Fibroblast of the conjunctiva (primary cell): ENCODE measurements around the gene ERP44.
"Not testable (repeated sequence)": the region's sequence is repeated elsewhere in the genome, so short reads cannot be mapped to it uniquely, and the experiment has no call there.

Source experiments
- DNase-seq: peaks from one replicate; pipeline ENCODE4 v3.0.0-alpha.2; 2010; ENCODE audit warnings: low read depth

Gene ERP44

GRCh38 chr9:100067990-100068389 lies 30.8 kb downstream of the ERP44 start:
- not testable (repeated sequence) for DNase-seq

- no peak for DNase-seq
These were observed 32.3 kb downstream of the ERP44 start for GRCh38 chr9:100066539-100066938.

- peak; percentile 13 for DNase-seq
These were observed 33.8 kb downstream of the ERP44 start for GRCh38 chr9:100064872-100065581.

- DNase-seq = no peak
These were observed 35.6 kb downstream of the ERP44 start for GRCh38 chr9:100063185-100063584.

- not testable (repeated sequence) for DNase-seq
These were observed 36.1 kb downstream of the ERP44 start for GRCh38 chr9:100062683-100063082.

GRCh38 chr9:100058699-100059579 lies 39.9 kb downstream of the ERP44 start:
- no peak for DNase-seq

GRCh38 chr9:100057624-100058023 lies 41.2 kb downstream of the ERP44 start:
- DNase-seq = no peak

GRCh38 chr9:100056561-100056960 lies 42.2 kb downstream of the ERP44 start:
- no peak for DNase-seq

GRCh38 chr9:100052375-100052774 lies 46.4 kb downstream of the ERP44 start:
- no peak for DNase-seq

- DNase-seq = no peak
These were observed 49.2 kb downstream of the ERP44 start for GRCh38 chr9:100049551-100049950.

GRCh38 chr9:100038472-100038871 lies 60.3 kb downstream of the ERP44 start:
- no peak for DNase-seq

- DNase-seq = no peak
These were observed 64.8 kb downstream of the ERP44 start for GRCh38 chr9:100033877-100034551.

GRCh38 chr9:100030548-100030947 lies 68.3 kb downstream of the ERP44 start:
- DNase-seq = no peak

GRCh38 chr9:100029251-100029650 lies 69.5 kb downstream of the ERP44 start:
- DNase-seq = no peak

GRCh38 chr9:100028201-100028784 lies 70.5 kb downstream of the ERP44 start:
- DNase-seq = peak; percentile 68

GRCh38 chr9:100027543-100027942 lies 71.3 kb downstream of the ERP44 start:
- no peak for DNase-seq

GRCh38 chr9:100021931-100022330 lies 76.9 kb downstream of the ERP44 start:
- DNase-seq = no peak

GRCh38 chr9:100020121-100020795 lies 78.5 kb downstream of the ERP44 start:
- DNase-seq = no peak

GRCh38 chr9:100019541-100019940 lies 79.3 kb downstream of the ERP44 start:
- no peak for DNase-seq

GRCh38 chr9:100014846-100015245 lies 84.0 kb downstream of the ERP44 start:
- no peak for DNase-seq

GRCh38 chr9:100013573-100013972 lies 85.2 kb downstream of the ERP44 start:
- DNase-seq = no peak

GRCh38 chr9:100012279-100012678 lies 86.5 kb downstream of the ERP44 start:
- no peak for DNase-seq
